ENCODE results near the gene NHLH1.

Gene NHLH1

DNA sequence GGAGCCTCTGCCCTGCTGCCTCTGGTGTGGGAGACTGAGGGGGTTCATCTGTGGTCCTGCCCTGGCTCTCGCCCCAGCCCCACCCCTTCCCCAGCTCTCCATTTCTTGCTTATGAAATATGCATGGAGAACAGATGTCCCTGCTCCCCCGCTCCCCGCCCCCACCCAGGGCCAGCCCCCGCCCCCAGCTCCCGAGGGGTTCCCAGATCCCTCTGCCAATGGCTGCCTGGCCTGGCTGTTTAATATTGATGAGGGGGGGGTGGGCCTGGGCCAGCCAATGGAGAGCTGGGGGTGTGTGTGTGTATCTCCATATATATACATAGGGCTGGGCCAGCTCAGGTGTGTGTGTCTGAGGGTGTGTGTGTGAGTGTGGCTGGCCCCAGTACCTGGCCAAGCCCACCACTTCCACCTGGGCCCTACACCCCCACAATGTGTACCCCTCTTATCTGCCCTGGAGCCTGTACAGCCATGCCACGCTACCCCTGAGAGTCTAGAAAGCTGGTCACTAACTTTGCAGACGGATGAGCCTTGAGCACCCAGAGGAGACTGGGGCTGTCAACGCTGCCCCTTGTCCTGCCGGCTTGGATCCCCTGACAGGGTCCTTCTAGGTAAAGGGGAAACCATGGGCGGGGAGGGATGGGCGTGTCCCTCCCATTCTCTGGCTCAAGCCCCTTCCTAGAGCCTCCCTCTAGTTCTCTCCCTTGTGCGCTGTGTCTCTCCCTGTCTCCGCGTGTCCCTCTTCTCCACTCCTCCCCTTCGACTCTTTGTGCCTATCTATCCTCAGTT is at the start of gene NHLH1:
Gene NHLH1, plus strand, starts transcription at position 341 of the 785 bp plus-strand sequence. CDS start 3,661 bp downstream, outside the sequence.
- no peak for DNase-seq

DNA sequence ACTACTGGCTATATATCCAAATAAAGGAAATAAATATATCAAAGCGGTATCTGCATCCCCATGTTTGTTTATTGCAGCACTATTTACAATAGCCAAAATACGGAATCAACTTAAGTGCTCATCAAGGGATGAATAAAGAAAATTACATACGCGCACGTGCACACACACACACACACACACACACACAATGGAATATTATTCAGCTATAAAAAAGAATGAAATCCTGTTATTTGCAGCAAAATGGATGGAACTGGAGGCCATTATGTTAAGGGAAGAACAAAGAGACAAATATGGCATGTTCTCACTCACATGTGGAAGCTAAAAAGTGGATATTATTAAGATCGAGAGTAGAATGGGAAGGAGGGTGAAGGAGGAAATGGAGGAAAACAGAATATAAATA is 44.0 kb upstream of the NHLH1 start:
- no peak for DNase-seq

DNA sequence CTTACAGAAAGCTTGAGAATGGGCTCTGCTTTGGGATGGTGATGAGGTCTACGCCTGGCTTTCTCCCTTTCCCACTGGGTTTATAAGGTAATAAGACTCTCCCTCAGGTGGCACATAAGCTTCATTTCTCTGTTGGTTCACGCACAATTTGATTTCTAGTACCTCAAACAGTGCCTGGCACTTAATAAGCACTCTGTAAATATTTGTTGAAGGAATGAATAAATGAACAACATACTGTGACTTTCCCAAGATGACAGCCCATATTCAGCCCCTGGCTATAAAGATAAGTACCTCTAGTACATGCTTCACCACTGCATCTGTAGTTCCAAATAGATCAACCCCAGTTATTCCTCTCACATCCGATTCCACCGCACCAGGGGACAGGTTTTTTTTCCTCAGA is 41.6 kb upstream of the NHLH1 start:
- DNase-seq = no peak

DNA sequence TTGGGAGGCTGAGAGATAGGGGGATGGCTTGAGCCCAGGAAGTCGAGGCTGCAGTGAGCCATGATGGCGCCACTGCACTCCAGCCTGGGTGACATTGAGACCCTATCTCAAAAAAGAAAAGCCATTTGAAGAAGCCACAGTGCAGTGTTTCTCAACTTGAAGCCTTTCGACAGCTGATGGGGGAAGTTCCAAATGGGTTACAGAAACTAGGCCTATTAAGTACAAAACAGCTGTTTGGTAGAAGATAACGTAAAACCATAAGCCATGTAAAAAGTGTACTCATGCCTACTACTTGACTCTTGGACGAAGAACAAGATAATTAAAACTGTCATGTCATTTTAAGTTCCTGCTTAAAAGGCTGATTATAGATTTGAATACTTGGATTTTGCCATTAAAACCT is 40.5 kb upstream of the NHLH1 start:
- no peak for DNase-seq

DNA sequence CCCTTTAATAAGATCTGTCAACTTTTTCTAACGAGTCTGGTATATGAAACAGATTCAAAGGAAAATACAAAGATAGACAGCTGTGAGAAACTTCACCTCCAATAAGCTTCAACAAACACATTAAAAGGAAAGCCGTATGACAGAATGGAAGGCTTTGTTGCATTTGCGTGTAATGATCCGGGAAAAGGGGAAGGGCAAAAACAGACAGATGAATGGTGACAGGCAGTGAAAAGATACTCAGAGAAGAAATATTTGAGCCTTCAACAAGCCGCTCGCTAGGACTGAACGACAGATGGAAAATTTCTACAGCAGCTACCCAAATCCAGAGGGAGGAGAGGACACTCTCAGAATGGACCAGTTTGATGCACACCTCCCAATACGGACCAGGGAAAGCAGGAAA is 38.7 kb upstream of the NHLH1 start:
- no peak for DNase-seq

DNA sequence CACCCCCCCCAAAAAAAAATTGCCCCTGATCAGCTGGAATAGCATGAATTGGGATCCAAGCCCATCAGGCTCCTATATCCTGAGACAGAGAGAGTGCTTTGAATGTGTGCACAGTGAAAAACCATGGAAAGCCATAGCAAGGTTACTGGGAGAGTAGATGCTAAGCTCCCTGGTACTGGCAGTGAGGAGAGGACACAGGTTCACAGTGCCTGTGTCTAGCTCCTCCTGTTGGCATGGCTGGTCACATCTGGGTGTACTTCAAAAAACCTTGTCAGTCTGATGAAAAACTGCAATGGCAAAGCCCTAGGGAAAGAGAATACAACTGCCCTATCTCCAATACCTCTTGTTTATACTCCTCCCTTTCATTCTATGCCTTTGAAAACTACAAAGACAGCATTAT is 36.8 kb upstream of the NHLH1 start:
- no peak for DNase-seq

DNA sequence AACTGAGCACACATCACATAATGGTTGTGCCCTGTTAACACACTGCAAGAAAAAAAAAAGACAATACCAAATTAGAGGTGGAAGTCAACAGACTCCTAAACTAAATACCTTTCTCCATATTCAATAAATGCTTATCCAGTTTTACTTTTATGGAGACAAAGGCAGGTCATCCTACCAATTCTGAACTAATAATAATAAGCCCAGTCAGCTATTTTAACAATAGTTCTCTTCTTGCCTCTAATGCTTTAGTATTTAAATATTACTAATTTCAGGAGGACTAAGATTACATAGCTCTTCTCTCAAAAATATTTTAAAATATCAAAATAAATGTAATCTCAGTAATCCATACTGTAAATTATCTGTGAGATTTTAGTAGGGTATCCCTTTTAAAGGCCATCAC is 34.4 kb upstream of the NHLH1 start:
- no peak for DNase-seq

DNA sequence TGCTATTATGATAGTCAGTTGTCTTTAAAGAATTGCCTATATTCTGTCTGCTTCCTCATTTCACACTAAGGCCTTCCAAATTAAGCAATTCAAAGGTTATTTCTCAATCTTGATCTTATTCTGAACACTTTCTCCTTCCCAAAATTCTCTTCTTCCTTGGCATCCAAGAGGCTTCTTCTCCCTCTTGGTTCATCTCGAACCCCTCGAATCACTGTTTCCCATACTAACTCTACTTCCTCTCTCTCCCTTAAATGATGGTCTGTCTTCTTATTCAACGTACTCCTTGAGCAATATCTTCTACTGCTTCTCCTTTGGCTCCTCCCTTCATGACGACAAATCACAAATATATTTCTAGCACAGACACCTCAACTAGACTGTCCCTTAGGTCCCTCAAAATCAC is 28.3 kb upstream of the NHLH1 start:
- DNase-seq = no peak

DNA sequence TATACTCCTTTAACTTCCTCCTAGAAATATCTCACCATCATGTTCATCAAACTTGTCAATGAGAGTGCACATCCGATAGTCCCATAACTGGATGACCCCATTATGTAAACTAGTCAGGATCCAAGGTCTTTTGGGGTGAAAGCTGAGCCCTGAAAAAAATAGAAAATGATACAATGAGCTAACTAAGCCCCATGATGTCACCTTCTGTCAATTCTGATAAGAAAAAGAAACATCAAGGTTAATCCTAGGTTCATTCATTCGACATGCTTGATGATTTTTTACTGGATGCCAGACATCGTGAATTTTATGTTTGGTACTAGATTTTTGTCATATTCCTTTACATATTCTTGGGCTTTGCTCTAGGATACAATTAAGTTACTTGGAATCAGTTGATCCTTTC is 26.7 kb upstream of the NHLH1 start:
- DNase-seq = no peak

DNA sequence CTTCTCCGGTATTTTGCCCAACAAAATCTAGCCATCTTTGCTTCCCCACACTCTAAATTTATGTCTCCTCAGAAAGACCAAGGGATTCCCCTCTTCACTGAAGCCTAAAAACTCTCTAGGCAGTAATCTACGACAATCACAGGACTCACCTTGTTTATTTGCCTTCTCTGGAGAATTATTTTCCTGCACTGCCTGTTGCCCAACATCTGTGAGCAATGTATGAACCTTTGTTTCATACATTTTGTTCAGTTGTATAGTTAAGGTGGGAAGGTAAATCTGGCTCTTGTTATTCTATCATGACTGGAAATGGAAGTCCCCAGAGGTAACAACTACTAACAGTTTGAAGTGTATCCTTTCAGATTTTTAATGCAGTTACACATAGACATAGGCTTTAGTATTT is 26.0 kb upstream of the NHLH1 start:
- DNase-seq = no peak

DNA sequence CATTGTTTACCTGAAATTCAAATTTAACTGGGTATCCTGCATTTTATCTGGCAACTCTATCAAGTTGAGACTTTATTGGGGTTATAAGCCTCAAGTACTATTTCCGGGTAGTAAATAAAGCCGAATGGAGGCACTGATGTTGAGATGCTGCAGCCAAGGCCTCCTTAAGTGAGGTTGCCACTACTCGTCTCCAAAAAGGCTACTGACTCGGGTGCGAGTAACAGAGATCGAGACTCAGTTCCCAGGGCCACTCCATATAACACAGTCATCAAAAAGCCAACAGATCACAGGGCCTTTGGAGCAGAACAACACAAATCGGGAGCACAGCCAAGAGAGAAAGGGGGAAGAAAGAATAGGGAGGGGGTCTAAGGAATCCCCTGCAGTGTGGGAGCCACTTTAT is 24.3 kb upstream of the NHLH1 start:
- no peak for DNase-seq

DNA sequence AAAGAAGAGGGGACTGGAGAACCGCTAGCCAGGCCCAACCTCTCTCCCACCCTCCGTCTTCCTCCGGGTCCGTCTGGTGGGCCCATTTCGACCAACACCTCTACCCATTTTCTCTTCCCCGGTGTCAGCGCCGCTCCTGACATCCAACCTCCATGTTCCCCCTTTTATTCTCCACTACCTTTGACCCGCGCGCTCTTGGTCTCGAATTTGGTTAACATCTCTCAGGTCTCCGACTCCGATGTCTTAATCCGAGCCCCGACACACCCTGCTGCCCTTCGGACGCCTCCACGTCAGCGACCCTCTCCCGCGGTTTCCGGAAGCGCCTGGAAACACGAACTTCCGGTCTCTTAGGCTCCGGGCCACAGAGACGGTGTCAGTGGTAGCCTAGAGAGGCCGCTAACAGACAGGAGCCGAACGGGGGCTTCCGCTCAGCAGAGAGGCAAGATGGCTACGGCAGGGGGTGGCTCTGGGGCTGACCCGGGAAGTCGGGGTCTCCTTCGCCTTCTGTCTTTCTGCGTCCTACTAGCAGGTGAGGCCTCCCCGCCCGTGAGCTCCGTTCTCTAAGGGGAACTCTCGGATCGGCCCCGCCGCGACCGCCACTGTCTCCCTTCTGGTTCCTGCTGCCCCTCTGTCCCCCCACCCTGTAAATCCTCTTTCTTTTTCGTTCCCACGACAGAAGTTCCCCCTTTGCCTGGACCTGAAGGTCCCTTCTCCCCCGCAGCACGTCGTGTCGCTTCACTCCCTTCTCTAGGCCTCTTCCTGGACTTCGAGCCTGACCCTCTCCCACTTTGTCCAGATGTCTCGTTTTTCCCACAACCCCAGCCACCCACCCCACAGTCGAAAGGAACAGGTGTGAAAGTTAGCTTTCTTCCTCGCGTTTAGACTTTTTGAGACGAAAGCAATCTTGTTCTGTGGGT is 23.7 kb upstream of the NHLH1 start, which contains the start of the genes COPA and NCSTN:
Gene COPA, minus strand, starts transcription at position 298 of the 917 bp plus-strand sequence. Its CDS starts 80 bp downstream, at position 218.
Gene NCSTN, plus strand, starts transcription at position 431 of the 917 bp plus-strand sequence. Its CDS starts 14 bp downstream, at position 445.
- peak; percentile 59 to 84 for DNase-seq

DNA sequence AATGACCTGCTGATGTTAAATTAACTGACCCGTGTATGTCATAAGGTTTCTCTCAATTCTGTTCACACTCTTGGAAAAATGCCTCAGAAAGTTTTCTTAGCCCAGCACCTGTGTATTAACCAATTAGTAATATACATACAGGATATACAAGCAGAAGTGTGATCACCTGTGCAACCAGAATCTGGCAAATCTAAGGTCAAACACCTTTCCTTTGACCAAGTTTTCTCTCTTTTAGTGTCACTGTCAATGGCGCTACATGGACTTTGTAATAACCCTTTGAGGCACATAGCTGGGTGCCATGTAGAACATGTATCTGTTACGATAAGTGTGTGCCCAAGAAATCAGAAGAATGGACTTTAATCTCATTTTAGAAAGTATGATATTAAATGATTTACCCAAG is 22.6 kb upstream of the NHLH1 start:
- no peak for DNase-seq

DNA sequence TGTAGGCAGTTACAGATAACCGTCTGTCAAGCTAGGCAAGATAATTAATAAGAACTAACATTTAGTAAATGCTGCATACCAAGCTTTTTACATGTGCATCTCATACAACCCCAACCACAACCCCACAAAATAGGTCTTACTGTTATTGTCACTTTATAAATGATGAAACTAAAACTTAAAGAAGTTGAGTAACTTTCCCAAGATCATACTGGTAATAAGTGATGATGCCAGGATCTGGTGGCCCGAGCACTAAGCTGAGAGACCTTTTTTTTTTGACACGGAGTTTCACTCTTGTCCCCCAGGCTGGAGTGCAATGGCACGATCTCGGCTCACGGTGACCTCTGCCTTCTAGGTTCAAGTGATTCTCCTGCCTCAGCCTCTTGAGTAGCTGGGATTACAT is 21.9 kb upstream of the NHLH1 start:
- DNase-seq = no peak

DNA sequence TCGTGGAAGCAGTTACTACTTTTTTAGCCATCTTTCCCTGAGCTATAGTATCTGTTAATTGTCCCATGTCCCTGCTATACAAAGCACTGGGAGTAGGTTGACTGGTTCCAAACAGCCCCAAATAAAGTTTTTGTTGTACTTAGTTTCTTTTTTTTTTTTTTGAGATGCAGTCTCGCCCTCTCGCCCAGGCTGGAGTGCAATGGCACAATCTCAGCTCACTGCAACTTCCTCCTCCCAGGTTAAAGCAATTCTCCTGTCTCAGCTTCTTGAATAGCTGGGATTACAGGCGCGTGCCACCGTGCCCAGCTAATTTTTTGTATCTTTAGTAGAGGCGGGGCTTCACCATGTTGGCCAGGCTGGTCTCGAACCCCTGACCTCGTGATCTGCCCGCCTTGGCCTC is 20.4 kb upstream of the NHLH1 start:
- no peak for DNase-seq

DNA sequence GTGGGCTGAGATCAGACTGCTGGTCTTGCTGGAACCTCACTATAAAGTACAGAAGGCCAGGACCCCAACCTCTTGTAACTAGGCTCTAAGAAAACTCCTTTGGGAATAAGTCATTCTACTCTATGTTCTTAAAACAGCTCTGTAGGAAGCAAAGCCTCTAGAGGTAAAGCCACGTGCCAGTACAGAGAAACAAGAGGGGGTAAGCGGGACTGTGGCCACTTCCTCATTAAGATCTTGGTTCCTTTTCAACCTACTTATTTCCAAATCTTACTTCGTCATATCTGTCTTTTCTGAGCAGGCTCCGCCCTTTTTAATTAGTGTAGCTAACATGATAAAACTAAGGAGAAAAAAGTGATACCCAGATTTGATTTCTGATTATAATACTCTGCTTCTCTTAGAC is 19.9 kb upstream of the NHLH1 start:
- peak in 1 of 2 donors; percentile 40 for DNase-seq

DNA sequence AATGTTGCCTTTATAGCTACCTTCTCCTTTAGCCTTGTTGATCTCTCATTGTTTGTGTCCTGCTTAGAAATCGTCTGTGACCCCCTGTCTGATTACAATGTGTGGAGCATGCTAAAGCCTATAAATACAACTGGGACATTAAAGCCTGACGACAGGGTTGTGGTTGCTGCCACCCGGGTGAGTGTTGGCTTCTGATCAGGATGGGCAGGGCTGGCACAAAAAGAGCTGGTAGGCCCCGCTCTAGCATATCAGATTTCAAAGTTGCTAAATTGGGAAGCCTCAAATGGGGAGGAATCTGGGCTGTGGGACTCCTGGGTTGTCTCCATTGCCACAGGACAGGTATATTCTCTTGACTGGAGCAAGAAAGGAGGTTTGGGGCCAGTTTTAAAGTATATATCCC is 15.2 kb upstream of the NHLH1 start:
- DNase-seq = no peak

DNA sequence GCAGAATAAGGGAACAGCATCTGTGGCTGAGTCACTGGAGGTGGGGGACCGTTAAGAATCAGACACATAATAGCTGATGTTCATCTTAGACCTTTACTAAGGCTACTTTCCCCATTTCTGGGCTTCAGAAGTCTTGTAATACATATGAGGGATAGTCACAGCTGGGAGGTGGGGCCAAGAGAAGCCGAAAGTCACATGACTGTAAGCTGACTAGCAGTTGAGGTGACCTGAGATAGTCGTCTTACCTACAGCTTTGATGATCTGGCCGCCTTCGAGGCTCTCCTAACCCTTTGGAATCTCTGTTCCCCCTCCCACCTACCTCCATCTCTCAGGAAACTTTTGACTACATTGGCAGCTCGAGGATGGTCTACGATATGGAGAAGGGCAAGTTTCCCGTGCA is 14.3 kb upstream of the NHLH1 start:
- no peak for DNase-seq

DNA sequence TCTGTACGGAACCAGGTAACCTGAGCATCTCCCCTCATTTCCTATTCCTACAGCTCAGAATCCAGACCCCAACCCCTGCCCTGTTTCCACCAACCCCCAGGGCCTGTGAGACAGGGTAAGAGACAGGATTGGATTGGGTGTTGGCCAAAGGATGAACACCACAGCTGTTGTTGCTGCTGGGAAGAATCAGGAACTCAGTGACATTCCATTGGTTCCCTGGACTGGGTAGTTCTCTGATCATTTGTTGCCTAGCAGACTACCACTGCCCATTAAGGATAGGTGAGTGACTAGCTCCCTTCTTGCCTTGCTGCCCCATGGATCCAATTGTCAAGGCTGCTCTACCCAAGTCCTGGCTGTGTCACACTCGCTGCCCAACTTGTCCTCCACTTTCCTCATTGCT is 13.6 kb upstream of the NHLH1 start:
- DNase-seq = no peak

DNA sequence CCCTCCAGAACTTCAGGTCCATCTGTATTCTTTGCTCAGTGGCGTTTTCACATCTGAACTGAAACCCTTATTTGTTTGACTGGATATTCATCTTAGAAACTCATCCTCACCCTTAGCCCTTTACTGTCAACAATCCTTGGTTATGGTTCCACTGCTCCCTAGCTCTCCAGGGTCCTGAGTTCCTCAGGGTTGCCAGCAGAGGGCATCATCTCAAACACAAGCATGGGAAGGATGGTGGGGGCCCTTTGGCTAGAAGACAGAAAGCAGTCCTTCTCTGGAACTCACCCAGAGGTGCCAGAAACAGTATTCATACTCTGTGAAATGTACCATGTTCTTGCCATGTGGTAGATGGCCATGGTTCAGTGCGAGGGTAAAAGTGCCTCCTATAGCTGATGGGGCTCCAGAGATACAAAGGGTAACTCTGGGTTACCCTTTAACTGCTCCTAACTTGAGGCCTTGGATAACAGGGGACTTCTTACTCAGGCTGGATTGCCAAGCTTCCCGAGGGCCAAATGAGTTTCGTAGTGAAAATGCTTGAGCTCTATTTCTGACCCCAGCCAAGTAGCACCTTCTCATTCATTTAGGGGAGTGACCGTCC is 12.4 kb upstream of the NHLH1 start:
- peak in 1 of 2 donors; percentile 14 for DNase-seq

DNA sequence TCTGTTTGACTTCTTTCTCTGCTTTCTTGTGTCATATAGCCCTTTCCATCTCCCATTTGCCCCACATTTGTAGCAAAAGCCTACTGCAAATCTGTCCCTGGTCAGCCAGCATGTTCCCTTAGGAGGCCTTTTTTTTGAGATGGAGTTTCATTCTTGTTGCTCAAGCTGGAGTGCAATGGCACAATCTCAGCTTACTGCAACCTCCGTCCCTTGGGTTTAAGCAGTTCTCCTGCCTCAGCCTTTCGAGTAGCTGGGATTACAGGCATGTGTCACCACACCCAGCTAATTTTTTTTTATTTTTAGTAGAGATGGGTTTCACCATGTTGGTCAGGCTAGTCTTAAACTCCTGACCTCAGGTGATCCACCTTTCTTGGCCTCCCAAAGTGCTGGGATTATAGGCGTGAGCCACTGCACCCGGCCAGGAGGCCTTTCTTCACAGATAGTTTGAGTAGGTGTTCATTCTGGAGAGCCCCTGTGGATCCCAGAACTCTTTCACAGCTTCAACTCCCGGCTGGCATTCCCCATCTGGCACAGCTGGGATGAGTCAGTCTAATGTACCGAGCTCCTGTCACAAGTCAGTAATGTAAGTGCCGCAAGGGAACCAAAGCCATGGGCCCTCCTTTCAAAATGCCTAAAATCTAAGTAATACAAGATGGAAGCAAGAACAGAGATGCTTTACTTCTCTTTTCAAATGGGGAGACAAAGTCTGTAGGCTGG is 9.4 kb upstream of the NHLH1 start:
- DNase-seq = no peak

DNA sequence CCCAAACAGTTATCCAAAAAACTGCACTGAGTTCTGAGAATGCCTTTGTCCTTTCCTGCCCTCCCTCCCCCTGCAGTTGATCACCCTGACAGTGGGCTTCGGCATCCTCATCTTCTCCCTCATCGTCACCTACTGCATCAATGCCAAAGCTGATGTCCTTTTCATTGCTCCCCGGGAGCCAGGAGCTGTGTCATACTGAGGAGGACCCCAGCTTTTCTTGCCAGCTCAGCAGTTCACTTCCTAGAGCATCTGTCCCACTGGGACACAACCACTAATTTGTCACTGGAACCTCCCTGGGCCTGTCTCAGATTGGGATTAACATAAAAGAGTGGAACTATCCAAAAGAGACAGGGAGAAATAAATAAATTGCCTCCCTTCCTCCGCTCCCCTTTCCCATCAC is 8.8 kb upstream of the NHLH1 start:
- no peak for DNase-seq
